Measurements from ENCODE around the gene RMP24.

Gene RMP24

DNA sequence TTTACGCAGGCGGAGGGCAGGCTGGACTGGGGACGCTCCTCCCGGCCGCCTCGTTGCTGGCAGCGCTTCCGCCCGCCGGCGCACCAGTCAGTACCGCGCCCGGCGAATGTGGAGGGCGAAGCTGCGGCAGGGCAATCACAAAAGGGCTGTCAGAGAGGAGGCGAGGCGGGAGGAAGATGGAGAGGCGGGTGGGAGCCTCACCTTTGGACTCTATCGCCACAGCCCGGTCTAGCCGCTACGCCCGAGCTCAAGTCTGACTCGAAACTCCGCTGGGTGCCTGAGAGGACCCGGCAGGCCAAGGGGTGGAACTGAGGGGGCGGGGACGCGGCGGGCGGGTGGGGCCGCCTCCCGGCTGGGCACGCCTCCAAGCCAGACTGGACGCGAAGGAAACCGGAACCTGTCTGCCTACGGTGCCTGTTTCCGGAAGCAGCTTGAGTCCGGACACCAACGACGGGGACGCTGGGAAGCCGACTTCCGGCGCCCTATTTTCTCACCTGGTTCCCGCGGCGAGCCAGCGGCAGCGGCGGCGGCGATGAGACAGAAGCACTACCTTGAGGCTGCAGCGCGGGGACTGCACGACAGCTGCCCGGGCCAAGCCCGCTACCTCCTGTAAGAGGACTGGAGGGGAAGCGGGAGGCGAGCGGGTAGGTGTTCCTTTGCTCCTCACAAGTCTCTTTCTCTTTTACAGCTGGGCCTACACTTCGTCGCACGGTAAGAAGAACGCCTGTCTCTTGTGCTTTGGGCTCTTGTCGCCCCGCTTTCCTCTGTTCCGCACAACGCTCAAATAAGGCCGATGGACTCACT lies at the start of gene RMP24:
TSS of gene RMP24 (plus strand) at position 483 of the 804 bp plus-strand sequence.
- DNase-seq, result peak; percentile 97
- peak within 1 kb of the TSS; percentile 96 for H3K27ac Mint-ChIP-seq
- no peaks in the 10 kb centered on the region for H3K27me3 Mint-ChIP-seq
- POLR2A ChIA-PET, result interaction anchor here (0.9 kb wide), 1 partner anchor 158 kb away, joined by 4 read pairs; the partner anchor contains the start of gene ELP2
- H3K36me3 Mint-ChIP-seq (ENCODE audit: low read depth), result peaks cover 32% of the 10 kb centered on the region
- H3K9me3 Mint-ChIP-seq (ENCODE audit: low read depth), result no peaks in the 10 kb centered on the region
- peaks cover 49% of the 10 kb centered on the region for H3K4me1 Mint-ChIP-seq
- intact Hi-C loops (cut with DNase I, micrococcal nuclease), result loop anchor here (1.0 to 10.0 kb wide), 16 partner anchors 95 to 1106 kb away; partner anchors contain the start of genes ELP2 (in 2 of the 2), INO80C (in 2 of the 2), RPRD1A (in 2 of the 2) and SLC39A6 (in 2 of the 2)
- CTCF ChIA-PET, result interaction anchor here (0.6 to 2.1 kb wide), 2 partner anchors 22 to 214 kb away, joined by 3 to 6 read pairs; no protein-coding TSS in a partner anchor
- H3K4me3 Mint-ChIP-seq, result peak within 1 kb of the TSS; percentile 99
- ATAC-seq, result peak; percentile 87

DNA sequence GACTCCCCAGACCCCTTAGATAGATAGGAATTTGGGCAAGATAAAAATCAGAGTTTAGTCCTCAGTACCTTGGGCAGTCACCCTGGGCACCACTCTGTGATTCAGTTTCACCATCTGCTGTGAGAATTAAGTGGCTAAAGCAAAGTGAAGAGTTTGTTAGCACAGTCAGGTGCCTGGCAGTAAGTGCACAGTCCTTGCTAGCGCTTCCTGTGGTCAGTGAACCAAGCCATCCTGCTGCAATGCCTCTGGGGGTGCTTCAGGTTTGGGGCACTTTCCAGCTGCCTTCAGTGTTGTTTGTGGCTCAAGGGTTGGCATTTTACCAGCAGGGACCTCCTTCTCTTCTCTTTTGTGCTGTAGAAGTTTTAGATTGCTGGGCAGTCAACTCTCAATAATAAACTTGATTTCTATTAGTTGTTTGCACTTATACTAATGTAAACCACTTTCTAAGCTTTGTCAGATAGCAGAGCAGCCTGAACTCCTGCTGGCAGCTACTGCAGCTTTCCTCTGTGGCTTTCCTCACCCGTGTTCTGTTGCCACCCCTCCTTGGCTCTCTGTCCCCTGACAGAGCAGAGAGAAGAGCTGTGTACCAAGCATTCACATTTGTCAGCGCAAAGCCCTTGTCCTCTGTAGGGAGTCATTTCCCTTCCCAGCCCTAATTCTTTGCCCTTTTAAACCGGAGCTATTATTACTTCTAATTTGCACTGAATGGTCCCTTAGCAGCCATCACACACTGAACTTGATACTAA lies 48.4 kb upstream of the RMP24 start:
- no peaks in the 10 kb centered on the region for H3K4me1 Mint-ChIP-seq
- peaks cover 11% of the 10 kb centered on the region for H3K27me3 Mint-ChIP-seq
- H3K4me3 Mint-ChIP-seq, result no peak overlapping the region
- ATAC-seq (no peak), DNase-seq (no peak)
- ChIA-PET POLR2A (no interaction called here), CTCF (interaction anchor here (0.9 kb wide), 1 partner anchor 10 kb away, joined by 3 read pairs; no protein-coding TSS in a partner anchor)
- intact Hi-C loops (cut with DNase I, micrococcal nuclease), result no loop called here
- H3K36me3 Mint-ChIP-seq (ENCODE audit: low read depth), result no peaks in the 10 kb centered on the region
- no peaks in the 10 kb centered on the region for H3K9me3 Mint-ChIP-seq (ENCODE audit: low read depth)
- no peak overlapping the region for H3K27ac Mint-ChIP-seq

DNA sequence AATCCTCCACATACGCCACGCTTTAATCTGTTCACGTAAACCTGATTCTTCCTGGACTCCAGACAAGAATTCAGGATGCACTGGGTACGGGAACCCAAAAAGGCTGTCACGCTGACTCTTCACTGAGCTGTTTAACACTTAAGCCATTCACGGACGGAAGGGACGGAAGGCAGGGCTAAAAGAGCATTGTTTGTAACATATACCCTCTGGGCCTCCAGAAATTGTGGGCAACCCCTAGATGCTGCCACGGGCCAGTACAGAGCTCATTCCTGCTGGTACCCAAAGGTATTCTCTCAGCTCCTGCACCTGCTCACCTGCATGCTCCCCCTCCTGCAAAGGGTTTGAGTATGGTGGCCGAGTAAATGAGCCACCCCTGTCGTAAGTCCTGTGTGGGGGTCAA lies 45.6 kb upstream of the RMP24 start:
- no peak for DNase-seq
- Mint-ChIP-seq H3K4me1 (no peaks in the 10 kb centered on the region), H3K9me3 (ENCODE audit: low read depth) (no peaks in the 10 kb centered on the region), H3K27ac (no peak overlapping the region), H3K36me3 (ENCODE audit: low read depth) (no peaks in the 10 kb centered on the region), H3K27me3 (peaks cover 9% of the 10 kb centered on the region), H3K4me3 (no peak overlapping the region)
- ATAC-seq, result no peak
- ChIA-PET CTCF (no interaction called here), POLR2A (no interaction called here)
- intact Hi-C loops (cut with DNase I, micrococcal nuclease), result no loop called here

DNA sequence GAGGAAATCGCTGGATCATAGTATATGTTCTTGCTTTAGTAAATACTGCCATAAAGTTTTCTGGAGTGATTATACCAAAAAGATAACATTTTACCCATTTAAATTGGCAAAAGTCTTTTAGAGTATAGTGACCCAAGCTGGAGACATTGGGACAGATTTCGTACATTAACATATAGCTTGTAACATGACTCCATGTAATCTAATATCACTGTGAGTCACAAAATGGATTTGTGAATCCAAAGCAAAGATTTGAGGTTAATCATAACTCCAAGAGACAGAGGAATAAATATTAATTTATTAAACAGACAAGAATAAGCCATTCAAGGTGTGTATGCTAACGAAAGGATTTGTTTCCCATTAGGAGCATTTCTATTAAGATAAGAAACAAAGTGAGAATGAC lies 45.0 kb upstream of the RMP24 start:
- Mint-ChIP-seq H3K36me3 (ENCODE audit: low read depth) (no peaks in the 10 kb centered on the region), H3K27ac (no peak overlapping the region), H3K9me3 (ENCODE audit: low read depth) (no peaks in the 10 kb centered on the region), H3K4me3 (no peak overlapping the region), H3K27me3 (peaks cover 9% of the 10 kb centered on the region), H3K4me1 (no peaks in the 10 kb centered on the region)
- ChIA-PET POLR2A (no interaction called here), CTCF (no interaction called here)
- intact Hi-C loops (cut with DNase I, micrococcal nuclease), result no loop called here
- ATAC-seq, result no peak
- no peak for DNase-seq

DNA sequence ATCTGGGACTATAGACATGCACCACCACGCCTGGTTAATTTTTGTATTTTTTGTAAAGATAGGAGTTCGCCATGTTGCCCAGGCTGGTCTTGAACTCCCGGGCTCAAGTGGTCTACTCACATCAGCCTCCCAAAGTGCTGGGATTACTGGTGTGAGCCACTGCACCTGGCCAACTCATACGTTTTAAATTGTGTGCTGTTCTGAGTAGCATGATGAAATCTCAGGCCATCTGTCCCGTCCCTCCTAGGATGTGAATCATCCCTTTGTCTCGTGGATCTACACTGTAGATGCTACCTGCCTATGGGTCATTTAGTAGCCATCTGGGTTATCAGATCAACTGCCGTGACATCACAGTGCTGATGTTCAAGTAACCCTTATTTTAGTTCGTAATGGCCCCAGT lies 38.5 kb upstream of the RMP24 start:
- no peaks in the 10 kb centered on the region for H3K36me3 Mint-ChIP-seq (ENCODE audit: low read depth)
- no peaks in the 10 kb centered on the region for H3K27me3 Mint-ChIP-seq
- CTCF ChIA-PET, result interaction anchor here (0.7 kb wide), 1 partner anchor 378 kb away, joined by 3 read pairs; no protein-coding TSS in a partner anchor
- H3K27ac Mint-ChIP-seq, result no peak overlapping the region
- ATAC-seq (no peak), DNase-seq (no peak)
- no peaks in the 10 kb centered on the region for H3K9me3 Mint-ChIP-seq (ENCODE audit: low read depth)
- POLR2A ChIA-PET, result no interaction called here
- H3K4me3 Mint-ChIP-seq, result no peak overlapping the region
- intact Hi-C loops (cut with DNase I, micrococcal nuclease), result loop anchor here in 1 of 2 experiments (10.0 kb wide), 1 partner anchor 59 kb away; no protein-coding TSS in a partner anchor
- H3K4me1 Mint-ChIP-seq, result no peaks in the 10 kb centered on the region

DNA sequence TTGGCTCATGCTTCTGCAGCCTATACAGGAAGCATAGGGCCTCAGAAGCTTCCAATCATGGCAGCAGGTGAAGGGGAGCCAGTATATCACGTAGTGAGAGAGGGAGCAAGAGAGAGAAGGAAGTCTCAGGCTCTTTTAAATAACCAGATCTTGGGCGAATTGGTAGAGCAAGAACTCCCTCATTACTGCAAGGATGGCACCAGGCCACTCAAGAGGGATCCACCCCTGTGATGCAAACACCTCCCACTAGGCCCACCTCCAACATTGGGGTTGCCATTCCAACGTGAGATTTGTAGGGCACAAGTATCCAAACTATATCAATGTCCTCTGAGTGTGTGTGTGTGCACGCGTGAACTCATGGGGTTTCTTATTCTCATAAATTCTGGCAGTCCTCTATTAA lies 37.6 kb upstream of the RMP24 start:
- Mint-ChIP-seq H3K9me3 (ENCODE audit: low read depth) (no peaks in the 10 kb centered on the region), H3K4me1 (no peaks in the 10 kb centered on the region), H3K36me3 (ENCODE audit: low read depth) (no peaks in the 10 kb centered on the region), H3K27ac (no peak overlapping the region), H3K4me3 (no peak overlapping the region), H3K27me3 (peaks cover 2% of the 10 kb centered on the region)
- intact Hi-C loops (cut with DNase I, micrococcal nuclease), result loop anchor here in 1 of 2 experiments (10.0 kb wide), 1 partner anchor 60 kb away; no protein-coding TSS in a partner anchor
- DNase-seq (no peak), ATAC-seq (no peak)
- ChIA-PET POLR2A (no interaction called here), CTCF (interaction anchor here (0.7 kb wide), 1 partner anchor 378 kb away, joined by 3 read pairs; no protein-coding TSS in a partner anchor)

DNA sequence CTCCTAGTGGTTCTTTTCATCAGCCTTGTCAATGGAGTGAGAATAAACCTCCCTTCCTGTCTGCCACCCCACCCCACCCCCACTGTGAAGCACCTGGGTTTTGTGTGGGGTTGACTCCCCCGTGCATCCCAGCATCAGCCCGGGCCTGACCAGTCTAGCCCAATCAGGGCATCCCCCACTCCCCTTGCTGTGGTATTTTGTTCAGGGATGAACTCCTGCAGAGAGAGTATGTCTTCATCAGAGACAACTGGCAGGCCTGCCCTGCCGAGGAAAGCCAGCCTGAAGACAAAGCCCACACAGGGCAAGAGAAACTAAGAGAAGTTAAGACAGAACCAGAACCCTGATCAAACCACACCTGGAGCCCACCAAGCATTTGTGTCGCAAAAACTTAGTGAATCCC lies 36.7 kb upstream of the RMP24 start:
- Mint-ChIP-seq H3K4me1 (no peaks in the 10 kb centered on the region), H3K9me3 (ENCODE audit: low read depth) (no peaks in the 10 kb centered on the region), H3K36me3 (ENCODE audit: low read depth) (no peaks in the 10 kb centered on the region), H3K27ac (no peak overlapping the region), H3K4me3 (no peak overlapping the region), H3K27me3 (peaks cover 2% of the 10 kb centered on the region)
- CTCF ChIA-PET, result interaction anchor here (0.6 to 2.0 kb wide), 2 partner anchors 13 to 32 kb away, joined by 4 to 8 read pairs; no protein-coding TSS in a partner anchor
- POLR2A ChIA-PET, result no interaction called here
- intact Hi-C loops (cut with DNase I, micrococcal nuclease), result loop anchor here in 1 of 2 experiments (10.0 kb wide), 1 partner anchor 61 kb away; no protein-coding TSS in a partner anchor
- DNase-seq, result no peak
- no peak for ATAC-seq

DNA sequence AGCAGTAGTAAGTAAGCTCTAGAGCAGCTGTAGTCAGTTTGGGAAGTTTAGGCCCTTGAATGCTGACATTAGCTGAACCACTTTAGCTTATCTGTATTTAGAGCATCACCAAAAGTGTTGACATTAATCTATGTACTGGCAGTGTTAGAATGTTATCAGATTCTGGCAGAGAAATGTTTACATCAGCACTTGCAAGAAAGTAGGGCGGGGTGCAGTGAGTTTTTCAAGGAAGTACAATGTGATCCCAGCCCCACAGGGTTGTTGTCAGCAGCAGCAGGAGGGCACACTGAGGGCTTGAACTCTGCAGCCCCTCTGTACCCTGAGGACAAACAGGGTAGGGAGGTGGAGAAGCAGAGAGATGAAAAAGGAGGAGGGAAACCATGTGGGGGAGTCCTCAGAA lies 35.5 kb upstream of the RMP24 start:
- Mint-ChIP-seq H3K27ac (no peak overlapping the region), H3K4me3 (no peak overlapping the region), H3K4me1 (no peaks in the 10 kb centered on the region), H3K9me3 (ENCODE audit: low read depth) (no peaks in the 10 kb centered on the region), H3K27me3 (peaks cover 2% of the 10 kb centered on the region), H3K36me3 (ENCODE audit: low read depth) (no peaks in the 10 kb centered on the region)
- intact Hi-C loops (cut with DNase I, micrococcal nuclease), result loop anchor here in 1 of 2 experiments (10.0 kb wide), 1 partner anchor 62 kb away; no protein-coding TSS in a partner anchor
- no peak for ATAC-seq
- POLR2A ChIA-PET, result interaction anchor here (0.7 kb wide), 1 partner anchor 63 kb away, joined by 3 read pairs; no protein-coding TSS in a partner anchor
- CTCF ChIA-PET, result interaction anchor here (0.7 to 2.0 kb wide), 2 partner anchors 12 to 181 kb away, joined by 3 to 8 read pairs; no protein-coding TSS in a partner anchor
- DNase-seq, result no peak

DNA sequence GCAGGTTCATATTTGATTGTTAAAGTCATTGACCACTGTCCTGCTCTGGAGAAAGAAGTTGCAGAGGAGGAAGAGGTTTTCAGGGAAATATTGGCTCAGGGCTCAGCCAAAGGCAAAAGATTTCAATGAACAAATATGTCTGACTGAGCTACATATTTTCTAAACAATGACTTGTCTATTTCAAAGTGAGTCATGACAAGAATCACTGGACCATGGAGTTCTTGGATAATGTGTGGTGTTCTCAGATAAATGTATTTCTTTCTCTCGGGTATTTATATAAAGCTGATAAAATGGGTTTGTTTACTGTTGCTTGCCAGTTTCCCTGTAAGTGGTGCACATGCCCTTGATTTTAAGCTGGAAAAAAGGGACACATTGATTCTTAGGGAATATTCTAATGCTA lies 34.3 kb upstream of the RMP24 start:
- H3K36me3 Mint-ChIP-seq (ENCODE audit: low read depth), result no peaks in the 10 kb centered on the region
- H3K4me3 Mint-ChIP-seq, result no peak overlapping the region
- H3K27ac Mint-ChIP-seq, result no peak overlapping the region
- ChIA-PET CTCF (interaction anchor here (0.7 to 2.0 kb wide), 3 partner anchors 9 to 202 kb away, joined by 3 to 8 read pairs (median 4); no protein-coding TSS in a partner anchor), POLR2A (no interaction called here)
- no peaks in the 10 kb centered on the region for H3K4me1 Mint-ChIP-seq
- intact Hi-C loops (cut with DNase I, micrococcal nuclease), result loop anchor here in 1 of 2 experiments (10.0 kb wide), 1 partner anchor 63 kb away; no protein-coding TSS in a partner anchor
- H3K9me3 Mint-ChIP-seq (ENCODE audit: low read depth), result no peaks in the 10 kb centered on the region
- ATAC-seq (no peak), DNase-seq (no peak)
- H3K27me3 Mint-ChIP-seq, result peaks cover 5% of the 10 kb centered on the region

DNA sequence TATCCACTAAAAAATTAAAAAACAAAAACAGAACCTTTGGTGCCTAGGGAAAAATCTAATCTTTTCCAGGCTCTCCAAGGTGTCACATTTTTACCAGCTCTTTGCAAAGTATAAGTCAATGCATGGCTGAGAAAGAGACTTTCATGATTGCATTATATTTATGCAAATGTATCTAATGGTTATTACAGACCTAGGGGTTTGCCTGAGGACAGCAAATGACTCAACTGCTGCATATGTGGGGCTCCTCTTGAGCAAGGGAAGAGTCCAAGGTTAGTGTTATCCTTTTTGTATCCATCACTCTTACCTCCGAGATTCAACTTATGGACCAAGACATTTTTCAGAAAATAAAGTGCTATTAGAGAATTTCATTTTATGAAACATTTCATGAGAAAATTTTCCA lies 33.9 kb upstream of the RMP24 start:
- Mint-ChIP-seq H3K9me3 (ENCODE audit: low read depth) (no peaks in the 10 kb centered on the region), H3K27me3 (peaks cover 5% of the 10 kb centered on the region), H3K27ac (no peak overlapping the region), H3K36me3 (ENCODE audit: low read depth) (no peaks in the 10 kb centered on the region), H3K4me3 (no peak overlapping the region), H3K4me1 (no peaks in the 10 kb centered on the region)
- ChIA-PET POLR2A (no interaction called here), CTCF (interaction anchor here (1.1 kb wide), 1 partner anchor 9 kb away, joined by 3 read pairs; no protein-coding TSS in a partner anchor)
- intact Hi-C loops (cut with DNase I, micrococcal nuclease), result loop anchor here in 1 of 2 experiments (10.0 kb wide), 1 partner anchor 64 kb away; no protein-coding TSS in a partner anchor
- DNase-seq (no peak), ATAC-seq (no peak)

DNA sequence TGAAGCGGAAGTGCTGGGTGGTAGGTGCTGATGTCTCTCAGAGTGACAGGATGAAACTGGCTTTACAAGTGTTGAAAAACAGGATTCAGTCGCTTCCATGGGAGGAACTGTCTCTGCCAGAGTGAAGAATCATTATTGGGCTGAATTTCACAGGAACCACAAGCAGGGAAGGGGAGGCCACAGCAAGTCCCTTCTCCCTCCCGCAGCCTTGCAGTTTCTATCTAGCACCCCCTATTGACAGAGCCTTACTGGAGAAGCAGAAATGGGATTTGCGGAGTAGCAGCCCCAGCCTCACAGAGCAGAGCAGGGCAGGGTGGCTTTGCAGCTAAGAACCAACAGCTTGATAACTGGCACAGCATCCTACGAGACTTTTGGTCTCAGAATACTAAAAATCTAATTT lies 33.3 kb upstream of the RMP24 start:
- Mint-ChIP-seq H3K27me3 (peaks cover 5% of the 10 kb centered on the region), H3K36me3 (ENCODE audit: low read depth) (no peaks in the 10 kb centered on the region), H3K9me3 (ENCODE audit: low read depth) (no peaks in the 10 kb centered on the region), H3K4me3 (no peak overlapping the region), H3K27ac (no peak overlapping the region), H3K4me1 (no peaks in the 10 kb centered on the region)
- DNase-seq, result no peak
- CTCF ChIA-PET, result no interaction called here
- POLR2A ChIA-PET, result no interaction called here
- ATAC-seq, result no peak
- intact Hi-C loops (cut with DNase I, micrococcal nuclease), result loop anchor here in 1 of 2 experiments (10.0 kb wide), 1 partner anchor 64 kb away; no protein-coding TSS in a partner anchor

Data from activated CD4-positive, alpha-beta T cell treated with anti-CD3 and anti-CD28 coated beads for 36 hours (primary cell).